GM20000 (cell line): ENCODE measurements around the gene TLX1.

Experiments used
- DNase-seq: peaks from one replicate; pipeline ENCODE4 v3.0.0; 2012; ENCODE audit warnings: low spot score
- CTCF ChIP-seq: IDR thresholded peaks from 2 replicates; pipeline ENCODE4 v1.5.1; 2012; ENCODE audit warnings: mild to moderate bottlenecking, control low read depth; ENCODE audit errors: extremely low read depth, missing control alignments

TLX1 gene

GRCh38 chr10:101158459-101159058 is 27.5 kb downstream of the TLX1 start:
- DNase-seq, result no peak
- no peak for TF ChIP-seq CTCF

- TF ChIP-seq CTCF, result peak; percentile 99
Measured at GRCh38 chr10:101161494-101162299, 30.6 kb downstream of the TLX1 start.

GRCh38 chr10:101162677-101163076 is 31.6 kb downstream of the TLX1 start:
- TF ChIP-seq CTCF, result no peak
- no peak for DNase-seq

More at GRCh38 chr10:101161494-101162299, 30.6 kb downstream of the TLX1 start:
- DNase-seq, result peak; percentile 84

GRCh38 chr10:101164020-101164419 is 32.9 kb downstream of the TLX1 start:
- TF ChIP-seq CTCF, result no peak
- no peak for DNase-seq

GRCh38 chr10:101165736-101166135 is 34.6 kb downstream of the TLX1 start:
- no peak for TF ChIP-seq CTCF
- no peak for DNase-seq

GRCh38 chr10:101166430-101166829 is 35.3 kb downstream of the TLX1 start:
- no peak for TF ChIP-seq CTCF
- DNase-seq, result no peak

GRCh38 chr10:101172741-101173140 is 41.6 kb downstream of the TLX1 start:
- TF ChIP-seq CTCF, result no peak
- no peak for DNase-seq
